ENCODE measurements around the gene GALNT18.
A peak's percentile ranks its signal among the peaks of the same experiment; 100 is the strongest.

DNA sequence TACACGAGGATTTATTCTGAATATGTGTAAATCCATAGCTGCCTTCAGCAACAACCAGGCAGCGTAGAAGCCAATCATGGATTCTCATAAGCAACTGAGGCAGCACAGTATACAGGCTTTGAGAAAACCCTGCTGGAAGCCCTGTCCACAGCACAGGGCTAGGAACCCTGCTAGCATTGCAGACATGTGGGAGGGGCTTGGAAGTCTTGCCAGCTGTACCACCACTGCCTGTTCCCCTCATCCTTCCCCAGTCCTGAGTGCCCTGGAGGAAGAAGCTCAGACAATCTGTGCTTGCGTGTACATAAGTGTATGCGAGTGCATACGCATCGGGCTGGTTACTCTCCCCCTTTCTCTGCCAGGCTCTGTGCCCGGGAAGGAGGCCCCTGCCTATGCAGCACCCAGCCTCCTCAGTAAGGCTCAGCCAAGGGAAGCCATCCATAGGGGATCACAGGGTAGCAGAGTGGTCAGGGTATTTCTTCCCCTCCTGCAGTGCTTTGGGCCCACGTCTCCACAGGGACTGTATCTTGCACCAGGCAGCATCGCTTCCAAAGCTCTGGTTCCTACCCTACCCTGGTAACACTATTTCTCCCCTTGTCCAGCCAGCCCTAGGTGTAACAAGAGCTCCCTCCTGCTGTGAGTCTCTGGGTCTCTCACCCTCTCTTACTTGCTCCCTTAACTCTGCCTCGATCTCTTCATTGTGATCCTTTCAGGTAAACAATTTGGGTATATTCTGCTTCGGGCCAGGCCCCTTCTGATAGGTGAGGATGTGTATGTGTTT is 90.5 kb downstream of the GALNT18 start:
- TF ChIP-seq EZH2 (IDR thresholded peaks at IDR 0.05; ENCODE audit: low read length), result no peak
- TF ChIP-seq, protein P1, sequence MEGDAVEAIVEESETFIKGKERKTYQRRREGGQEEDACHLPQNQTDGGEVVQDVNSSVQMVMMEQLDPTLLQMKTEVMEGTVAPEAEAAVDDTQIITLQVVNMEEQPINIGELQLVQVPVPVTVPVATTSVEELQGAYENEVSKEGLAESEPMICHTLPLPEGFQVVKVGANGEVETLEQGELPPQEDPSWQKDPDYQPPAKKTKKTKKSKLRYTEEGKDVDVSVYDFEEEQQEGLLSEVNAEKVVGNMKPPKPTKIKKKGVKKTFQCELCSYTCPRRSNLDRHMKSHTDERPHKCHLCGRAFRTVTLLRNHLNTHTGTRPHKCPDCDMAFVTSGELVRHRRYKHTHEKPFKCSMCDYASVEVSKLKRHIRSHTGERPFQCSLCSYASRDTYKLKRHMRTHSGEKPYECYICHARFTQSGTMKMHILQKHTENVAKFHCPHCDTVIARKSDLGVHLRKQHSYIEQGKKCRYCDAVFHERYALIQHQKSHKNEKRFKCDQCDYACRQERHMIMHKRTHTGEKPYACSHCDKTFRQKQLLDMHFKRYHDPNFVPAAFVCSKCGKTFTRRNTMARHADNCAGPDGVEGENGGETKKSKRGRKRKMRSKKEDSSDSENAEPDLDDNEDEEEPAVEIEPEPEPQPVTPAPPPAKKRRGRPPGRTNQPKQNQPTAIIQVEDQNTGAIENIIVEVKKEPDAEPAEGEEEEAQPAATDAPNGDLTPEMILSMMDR (optimal IDR thresholded peaks at IDR 0.05 in 1 of 3, IDR thresholded peaks at IDR 0.05 in 1 of 3, conservative IDR thresholded peaks at IDR 0.05 in 1 of 3; ENCODE audit: extremely low read depth in 1 of 3, insufficient read depth in 2 of 3, low read length in 3 of 3), result peak in 1 of 3 experiments; percentile 23

All from keratinocyte (primary cell).